ENCODE measurements around the gene OSM.

DNA sequence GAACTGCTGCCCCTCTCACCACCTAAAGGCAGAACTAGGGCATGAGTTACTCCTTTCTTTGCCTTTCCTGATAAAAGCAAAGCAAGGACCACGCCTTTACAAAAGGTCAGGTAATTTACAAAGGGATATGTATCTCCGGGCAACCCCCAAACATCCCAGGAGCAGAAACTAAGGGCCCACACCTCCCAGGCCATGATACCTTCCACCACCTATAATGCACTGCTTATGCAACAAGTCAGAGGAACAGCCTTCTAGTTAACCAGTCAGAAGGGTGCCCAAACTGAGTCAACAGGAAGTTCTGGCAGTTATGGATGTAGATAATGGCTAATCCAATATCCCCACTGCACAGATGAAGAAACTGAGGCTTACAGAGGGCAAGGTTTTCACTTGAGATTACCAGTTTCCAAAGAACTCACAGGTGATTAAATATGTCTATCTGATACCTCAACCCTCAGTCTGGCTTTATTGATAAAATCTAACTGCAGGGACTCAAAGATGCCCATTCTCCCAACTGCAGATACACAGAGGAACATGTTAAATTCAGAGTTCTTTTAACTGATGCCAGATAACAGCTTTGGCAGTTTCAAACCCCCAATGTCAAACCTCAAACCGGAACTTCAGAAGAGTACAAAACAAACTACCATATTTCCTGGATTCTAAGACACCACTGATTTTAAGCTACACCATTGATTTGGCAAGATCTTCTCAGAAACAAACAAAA, 39.4 kb upstream of the OSM start:
- TF ChIP-seq, protein P1, sequence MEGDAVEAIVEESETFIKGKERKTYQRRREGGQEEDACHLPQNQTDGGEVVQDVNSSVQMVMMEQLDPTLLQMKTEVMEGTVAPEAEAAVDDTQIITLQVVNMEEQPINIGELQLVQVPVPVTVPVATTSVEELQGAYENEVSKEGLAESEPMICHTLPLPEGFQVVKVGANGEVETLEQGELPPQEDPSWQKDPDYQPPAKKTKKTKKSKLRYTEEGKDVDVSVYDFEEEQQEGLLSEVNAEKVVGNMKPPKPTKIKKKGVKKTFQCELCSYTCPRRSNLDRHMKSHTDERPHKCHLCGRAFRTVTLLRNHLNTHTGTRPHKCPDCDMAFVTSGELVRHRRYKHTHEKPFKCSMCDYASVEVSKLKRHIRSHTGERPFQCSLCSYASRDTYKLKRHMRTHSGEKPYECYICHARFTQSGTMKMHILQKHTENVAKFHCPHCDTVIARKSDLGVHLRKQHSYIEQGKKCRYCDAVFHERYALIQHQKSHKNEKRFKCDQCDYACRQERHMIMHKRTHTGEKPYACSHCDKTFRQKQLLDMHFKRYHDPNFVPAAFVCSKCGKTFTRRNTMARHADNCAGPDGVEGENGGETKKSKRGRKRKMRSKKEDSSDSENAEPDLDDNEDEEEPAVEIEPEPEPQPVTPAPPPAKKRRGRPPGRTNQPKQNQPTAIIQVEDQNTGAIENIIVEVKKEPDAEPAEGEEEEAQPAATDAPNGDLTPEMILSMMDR (conservative IDR thresholded peaks at IDR 0.05; ENCODE audit: low read depth in 2 of 2): no peak
- TF ChIP-seq, protein P2, sequence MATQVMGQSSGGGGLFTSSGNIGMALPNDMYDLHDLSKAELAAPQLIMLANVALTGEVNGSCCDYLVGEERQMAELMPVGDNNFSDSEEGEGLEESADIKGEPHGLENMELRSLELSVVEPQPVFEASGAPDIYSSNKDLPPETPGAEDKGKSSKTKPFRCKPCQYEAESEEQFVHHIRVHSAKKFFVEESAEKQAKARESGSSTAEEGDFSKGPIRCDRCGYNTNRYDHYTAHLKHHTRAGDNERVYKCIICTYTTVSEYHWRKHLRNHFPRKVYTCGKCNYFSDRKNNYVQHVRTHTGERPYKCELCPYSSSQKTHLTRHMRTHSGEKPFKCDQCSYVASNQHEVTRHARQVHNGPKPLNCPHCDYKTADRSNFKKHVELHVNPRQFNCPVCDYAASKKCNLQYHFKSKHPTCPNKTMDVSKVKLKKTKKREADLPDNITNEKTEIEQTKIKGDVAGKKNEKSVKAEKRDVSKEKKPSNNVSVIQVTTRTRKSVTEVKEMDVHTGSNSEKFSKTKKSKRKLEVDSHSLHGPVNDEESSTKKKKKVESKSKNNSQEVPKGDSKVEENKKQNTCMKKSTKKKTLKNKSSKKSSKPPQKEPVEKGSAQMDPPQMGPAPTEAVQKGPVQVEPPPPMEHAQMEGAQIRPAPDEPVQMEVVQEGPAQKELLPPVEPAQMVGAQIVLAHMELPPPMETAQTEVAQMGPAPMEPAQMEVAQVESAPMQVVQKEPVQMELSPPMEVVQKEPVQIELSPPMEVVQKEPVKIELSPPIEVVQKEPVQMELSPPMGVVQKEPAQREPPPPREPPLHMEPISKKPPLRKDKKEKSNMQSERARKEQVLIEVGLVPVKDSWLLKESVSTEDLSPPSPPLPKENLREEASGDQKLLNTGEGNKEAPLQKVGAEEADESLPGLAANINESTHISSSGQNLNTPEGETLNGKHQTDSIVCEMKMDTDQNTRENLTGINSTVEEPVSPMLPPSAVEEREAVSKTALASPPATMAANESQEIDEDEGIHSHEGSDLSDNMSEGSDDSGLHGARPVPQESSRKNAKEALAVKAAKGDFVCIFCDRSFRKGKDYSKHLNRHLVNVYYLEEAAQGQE (IDR thresholded peaks at IDR 0.05; ENCODE audit: unreplicated experiment): no peak
- TF ChIP-seq EZH2phosphoT487 (IDR thresholded peaks at IDR 0.05; ENCODE audit: unreplicated experiment) (no peak), POLR2AphosphoS5 (IDR thresholded peaks at IDR 0.05; ENCODE audit: low read depth) (no peak)

Measured in GM23338 (cell line).